ENCODE results near the gene SH3RF2. TPM values are rescaled to one million over a fixed set of nuclear protein-coding genes. Genes with fewer than 3 reads are reported as not detected.

Gene SH3RF2
- total RNA-seq, 4 donors from 2014 or later: 129 to 334 (median 160) TPM

GRCh38 chr5:145906401-145906800, 30.0 kb upstream of the SH3RF2 start:
- H3K36me3 ChIP-seq: no peaks in the 10 kb centered on the region
- H3K4me1 ChIP-seq: no peaks in the 10 kb centered on the region
- no peak overlapping the region for H3K27ac ChIP-seq
- no peak for DNase-seq (ENCODE audit: low spot score in 2 of 2)
- no peak overlapping the region for H3K4me3 ChIP-seq
- TF ChIP-seq CTCF (IDR thresholded peaks at IDR 0.05): no peak
- TF ChIP-seq EP300 (IDR thresholded peaks at IDR 0.05): no peak
- TF ChIP-seq POLR2AphosphoS5 (IDR thresholded peaks at IDR 0.05): no peak
- no peak for TF ChIP-seq POLR2A (IDR thresholded peaks at IDR 0.05)
- H3K9me3 ChIP-seq: no peaks in the 10 kb centered on the region
- H3K27me3 ChIP-seq: no peaks in the 10 kb centered on the region
- WGBS: 43% methylated on average over 1 of the region's 1 CpG

GRCh38 chr5:145908206-145908960, 28.0 kb upstream of the SH3RF2 start:
- Histone ChIP-seq H3K4me3 (no peak overlapping the region), H3K27ac (no peak overlapping the region), H3K27me3 (no peaks in the 10 kb centered on the region), H3K36me3 (no peaks in the 10 kb centered on the region), H3K4me1 (no peaks in the 10 kb centered on the region), H3K9me3 (no peaks in the 10 kb centered on the region)
- WGBS: 64% methylated on average over 3 of the region's 3 CpGs
- TF ChIP-seq POLR2A (IDR thresholded peaks at IDR 0.05): no peak
- TF ChIP-seq EP300 (IDR thresholded peaks at IDR 0.05): no peak
- TF ChIP-seq POLR2AphosphoS5 (IDR thresholded peaks at IDR 0.05): no peak
- no peak for TF ChIP-seq CTCF (IDR thresholded peaks at IDR 0.05)
- DNase-seq (ENCODE audit: low spot score in 2 of 2): no peak

GRCh38 chr5:145911164-145911563, 25.2 kb upstream of the SH3RF2 start:
- 80% methylated on average over 6 of the region's 6 CpGs for WGBS

GRCh38 chr5:145912019-145912418, 24.4 kb upstream of the SH3RF2 start:
- no peak overlapping the region for H3K27ac ChIP-seq
- H3K4me1 ChIP-seq: no peaks in the 10 kb centered on the region
- H3K36me3 ChIP-seq: no peaks in the 10 kb centered on the region
- H3K9me3 ChIP-seq: no peaks in the 10 kb centered on the region
- TF ChIP-seq POLR2A (IDR thresholded peaks at IDR 0.05) (no peak), POLR2AphosphoS5 (IDR thresholded peaks at IDR 0.05) (no peak), CTCF (IDR thresholded peaks at IDR 0.05) (no peak), EP300 (IDR thresholded peaks at IDR 0.05) (no peak)
- no peaks in the 10 kb centered on the region for H3K27me3 ChIP-seq
- no peak overlapping the region for H3K4me3 ChIP-seq
- no peak for DNase-seq (ENCODE audit: low spot score in 2 of 2)
- WGBS: 98% methylated on average over 3 of the region's 3 CpGs

More at GRCh38 chr5:145911164-145911563, 25.2 kb upstream of the SH3RF2 start:
- Histone ChIP-seq H3K4me3 (no peak overlapping the region), H3K9me3 (no peaks in the 10 kb centered on the region), H3K36me3 (no peaks in the 10 kb centered on the region), H3K27ac (no peak overlapping the region), H3K4me1 (no peaks in the 10 kb centered on the region), H3K27me3 (no peaks in the 10 kb centered on the region)
- no peak for DNase-seq (ENCODE audit: low spot score in 2 of 2)
- no peak for TF ChIP-seq CTCF (IDR thresholded peaks at IDR 0.05)
- no peak for TF ChIP-seq POLR2A (IDR thresholded peaks at IDR 0.05)
- TF ChIP-seq EP300 (IDR thresholded peaks at IDR 0.05): no peak
- TF ChIP-seq POLR2AphosphoS5 (IDR thresholded peaks at IDR 0.05): no peak

- Histone ChIP-seq H3K27ac (no peak overlapping the region), H3K4me3 (no peak overlapping the region), H3K36me3 (no peaks in the 10 kb centered on the region), H3K27me3 (no peaks in the 10 kb centered on the region), H3K9me3 (no peaks in the 10 kb centered on the region), H3K4me1 (no peaks in the 10 kb centered on the region)
- WGBS: 92% methylated on average over 5 of the region's 5 CpGs
- no peak for DNase-seq (ENCODE audit: low spot score in 2 of 2)
- TF ChIP-seq POLR2A (IDR thresholded peaks at IDR 0.05): no peak
Measured at GRCh38 chr5:145912594-145912993, 23.8 kb upstream of the SH3RF2 start.

Data from suprapubic skin (tissue), 4 donors.